ENCODE measurements around the gene GMEB2.

DNA sequence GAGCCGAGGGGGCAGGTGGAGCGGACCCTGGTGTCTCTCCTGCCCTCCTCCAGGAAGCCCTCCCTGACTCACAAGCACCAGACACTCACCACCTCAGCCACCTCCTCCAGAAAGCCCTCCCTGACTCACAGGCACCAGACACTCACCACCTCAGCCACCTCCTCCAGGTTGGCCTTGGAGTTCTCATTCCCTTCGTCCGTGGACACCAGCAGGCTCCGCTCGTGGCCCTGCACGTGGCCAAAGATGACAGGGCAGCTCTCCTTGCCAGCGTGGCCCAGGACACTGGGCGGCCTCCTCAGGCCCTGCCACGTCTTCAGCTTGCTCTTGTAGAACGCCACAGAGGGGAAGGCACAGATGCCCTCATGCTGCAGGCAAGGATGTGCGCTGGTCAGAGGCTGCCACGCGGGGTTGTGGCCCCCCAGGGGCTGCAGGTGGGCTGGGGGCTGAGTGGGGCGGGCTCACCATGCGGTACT, 66.5 kb downstream of the GMEB2 start:
- TF ChIP-seq, protein P1, sequence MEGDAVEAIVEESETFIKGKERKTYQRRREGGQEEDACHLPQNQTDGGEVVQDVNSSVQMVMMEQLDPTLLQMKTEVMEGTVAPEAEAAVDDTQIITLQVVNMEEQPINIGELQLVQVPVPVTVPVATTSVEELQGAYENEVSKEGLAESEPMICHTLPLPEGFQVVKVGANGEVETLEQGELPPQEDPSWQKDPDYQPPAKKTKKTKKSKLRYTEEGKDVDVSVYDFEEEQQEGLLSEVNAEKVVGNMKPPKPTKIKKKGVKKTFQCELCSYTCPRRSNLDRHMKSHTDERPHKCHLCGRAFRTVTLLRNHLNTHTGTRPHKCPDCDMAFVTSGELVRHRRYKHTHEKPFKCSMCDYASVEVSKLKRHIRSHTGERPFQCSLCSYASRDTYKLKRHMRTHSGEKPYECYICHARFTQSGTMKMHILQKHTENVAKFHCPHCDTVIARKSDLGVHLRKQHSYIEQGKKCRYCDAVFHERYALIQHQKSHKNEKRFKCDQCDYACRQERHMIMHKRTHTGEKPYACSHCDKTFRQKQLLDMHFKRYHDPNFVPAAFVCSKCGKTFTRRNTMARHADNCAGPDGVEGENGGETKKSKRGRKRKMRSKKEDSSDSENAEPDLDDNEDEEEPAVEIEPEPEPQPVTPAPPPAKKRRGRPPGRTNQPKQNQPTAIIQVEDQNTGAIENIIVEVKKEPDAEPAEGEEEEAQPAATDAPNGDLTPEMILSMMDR (IDR thresholded peaks at IDR 0.05): no peak
- no peak for TF ChIP-seq POLR2AphosphoS5 (IDR thresholded peaks at IDR 0.05)
- TF ChIP-seq POLR2A (IDR thresholded peaks at IDR 0.05): no peak
